Cardiac fibroblast (primary cell): ENCODE data around the gene LRP1B.

Experiments used
- DNase-seq, 2 donors: peaks; one replicate each; pipeline versions ENCODE4 v3.0.0 to v3.0.0-alpha.2; 2010; ENCODE audit warnings: low read depth in 2 of 2
- H3K4me3 ChIP-seq, 2 donors: replicated peaks in 1 of 2; 1 replicate in 1 of 2; 2 replicates in 1 of 2; pipeline ENCODE4 v1.5.1; 2011; ENCODE audit warnings: low read depth in 2 of 2, low read length in 2 of 2, mild to moderate bottlenecking in 2 of 2, moderate library complexity in 1 of 2
- CTCF ChIP-seq: IDR thresholded peaks from one replicate; pipeline ENCODE4 v1.5.1; 2011; ENCODE audit warnings: low read depth, mild to moderate bottlenecking, low read length, inconsistent platforms

LRP1B gene

GRCh38 chr2:140947236-140947635, 1183.6 kb downstream of the LRP1B start:
- no peak overlapping the region for H3K4me3 ChIP-seq
- DNase-seq: no peak
- TF ChIP-seq CTCF: no peak

GRCh38 chr2:140943867-140944266, 1186.9 kb downstream of the LRP1B start:
- DNase-seq: no peak
- H3K4me3 ChIP-seq: no peak overlapping the region
- TF ChIP-seq CTCF: no peak

GRCh38 chr2:140942284-140942683, 1188.5 kb downstream of the LRP1B start:
- TF ChIP-seq CTCF: no peak
- DNase-seq: no peak
- H3K4me3 ChIP-seq: no peak overlapping the region

DNA sequence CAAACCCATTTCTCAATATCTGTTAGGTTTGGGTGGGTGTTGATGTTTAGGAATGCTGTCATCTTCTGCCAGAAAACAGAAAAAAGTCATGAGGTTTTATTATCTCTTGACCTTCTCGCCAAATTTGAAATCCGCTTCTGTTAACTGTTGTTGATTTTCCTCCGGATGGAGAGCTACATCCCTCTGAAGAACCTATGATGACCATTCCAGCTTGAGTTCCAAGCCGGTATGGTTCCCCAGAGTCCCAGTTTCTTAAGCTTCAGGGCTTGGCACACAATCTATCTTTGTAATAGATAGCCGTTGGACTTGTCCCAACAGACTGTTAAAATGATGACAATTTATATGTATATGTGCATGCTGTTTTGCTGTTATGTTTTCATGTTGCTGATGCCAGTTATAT, 1201.0 kb downstream of the LRP1B start:
- no peak for TF ChIP-seq CTCF
- no peak overlapping the region for H3K4me3 ChIP-seq
- DNase-seq: peak; percentile 2 to 50

DNA sequence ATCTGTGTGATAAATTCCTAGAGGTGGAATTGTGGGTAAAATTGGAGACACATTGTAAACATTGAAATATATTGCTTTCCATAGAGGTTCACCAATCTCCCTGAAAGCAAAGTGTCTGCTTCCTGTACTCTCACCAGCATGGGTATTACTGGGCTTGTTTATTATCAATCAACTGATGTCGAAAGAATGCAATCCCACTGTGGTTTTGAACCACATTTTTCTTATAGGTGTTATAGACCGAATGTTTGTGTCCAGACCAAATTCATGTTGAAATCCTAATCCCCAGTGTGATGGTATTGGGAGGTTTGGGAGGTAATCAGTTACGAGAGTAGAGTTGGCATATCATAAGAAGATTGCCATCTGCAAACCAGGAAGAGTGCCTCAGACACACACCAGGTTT, 1212.4 kb downstream of the LRP1B start:
- H3K4me3 ChIP-seq: no peak overlapping the region
- no peak for DNase-seq
- TF ChIP-seq CTCF: no peak

GRCh38 chr2:140916410-140916809, 1214.4 kb downstream of the LRP1B start:
- TF ChIP-seq CTCF: no peak
- no peak for DNase-seq
- no peak overlapping the region for H3K4me3 ChIP-seq

DNA sequence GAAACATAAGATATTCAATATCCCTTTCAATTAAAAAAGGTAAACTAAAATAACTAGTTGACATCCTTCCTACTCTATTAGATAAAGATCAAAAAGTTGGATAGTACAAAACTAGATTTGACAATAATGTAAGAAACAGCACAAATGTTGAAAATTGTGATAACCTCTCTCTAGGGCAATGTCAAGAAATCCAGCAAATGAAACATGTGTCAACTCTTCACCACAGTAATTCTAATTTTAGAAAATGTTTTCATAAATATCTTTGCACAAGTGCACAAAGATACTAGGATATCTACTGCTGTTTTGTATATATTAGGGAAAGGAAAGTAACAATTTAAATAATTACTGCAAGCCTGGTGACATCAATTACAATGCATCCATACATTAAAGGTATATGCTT, 1220.1 kb downstream of the LRP1B start:
- TF ChIP-seq CTCF: no peak
- H3K4me3 ChIP-seq: no peak overlapping the region
- no peak for DNase-seq
